Muscle layer of duodenum (tissue), 2 donors: ENCODE results near the gene GPRC6A.

Source experiments
- H3K27ac ChIP-seq: one replicate; pipeline ENCODE4 v1.7.0; 2013; ENCODE audit warnings: mild to moderate bottlenecking, low read length
- H3K27me3 ChIP-seq: one replicate; pipeline ENCODE4 v1.7.0; 2013; ENCODE audit warnings: low read depth, mild to moderate bottlenecking, control low read depth, low read length
- H3K36me3 ChIP-seq, 2 donors: one replicate each; pipeline ENCODE4 v1.7.0; 2013; ENCODE audit warnings: low read length in 2 of 2, control low read depth in 1 of 2, mild to moderate bottlenecking in 1 of 2; ENCODE audit not compliant: insufficient read depth in 2 of 2, control insufficient read depth in 1 of 2
- H3K4me1 ChIP-seq, 2 donors: one replicate each; pipeline ENCODE4 v1.7.0; 2013; ENCODE audit warnings: low read length in 2 of 2, mild to moderate bottlenecking in 2 of 2, control low read depth in 1 of 2, moderate library complexity in 1 of 2; ENCODE audit not compliant: insufficient read depth in 2 of 2, control insufficient read depth in 1 of 2
- H3K4me3 ChIP-seq, 2 donors: one replicate each; pipeline ENCODE4 v1.7.0; 2013; ENCODE audit warnings: low read length in 2 of 2, low read depth in 1 of 2, mild to moderate bottlenecking in 1 of 2
- H3K9me3 ChIP-seq, 2 donors: one replicate each; pipeline ENCODE4 v1.7.0; 2013; ENCODE audit warnings: low read length in 2 of 2, control low read depth in 1 of 2, mild to moderate bottlenecking in 1 of 2; ENCODE audit not compliant: control insufficient read depth in 1 of 2
- donor health status: healthy.

The GPRC6A gene

GRCh38 chr6:116779573-116780164 lies 49.2 kb downstream of the GPRC6A start:
- Histone ChIP-seq H3K4me1 (no peaks in the 10 kb centered on the region), H3K27ac (no peak overlapping the region), H3K9me3 (no peaks in the 10 kb centered on the region), H3K36me3 (no peaks in the 10 kb centered on the region), H3K27me3 (no peaks in the 10 kb centered on the region), H3K4me3 (no peak overlapping the region)

GRCh38 chr6:116773886-116774285 lies 55.0 kb downstream of the GPRC6A start:
- no peaks in the 10 kb centered on the region for H3K4me1 ChIP-seq
- H3K36me3 ChIP-seq: no peaks in the 10 kb centered on the region
- H3K4me3 ChIP-seq: no peak overlapping the region
- no peaks in the 10 kb centered on the region for H3K27me3 ChIP-seq
- H3K9me3 ChIP-seq: no peaks in the 10 kb centered on the region
- H3K27ac ChIP-seq: no peak overlapping the region

GRCh38 chr6:116772450-116772849 lies 56.4 kb downstream of the GPRC6A start:
- Histone ChIP-seq H3K4me1 (no peaks in the 10 kb centered on the region), H3K4me3 (no peak overlapping the region), H3K9me3 (no peaks in the 10 kb centered on the region), H3K27me3 (no peaks in the 10 kb centered on the region), H3K36me3 (no peaks in the 10 kb centered on the region), H3K27ac (no peak overlapping the region)

- no peak overlapping the region for H3K27ac ChIP-seq
These were observed 61.2 kb downstream of the GPRC6A start for GRCh38 chr6:116767715-116768114.

GRCh38 chr6:116766506-116767176 lies 62.2 kb downstream of the GPRC6A start:
- H3K36me3 ChIP-seq: no peaks in the 10 kb centered on the region
- peaks cover 0 to 14% of the 10 kb centered on the region in 2 donors for H3K4me1 ChIP-seq
- H3K27me3 ChIP-seq: peaks cover 9% of the 10 kb centered on the region
- no peak overlapping the region for H3K4me3 ChIP-seq
- H3K27ac ChIP-seq: no peak overlapping the region
- no peaks in the 10 kb centered on the region for H3K9me3 ChIP-seq

More at GRCh38 chr6:116767715-116768114, 61.2 kb downstream of the GPRC6A start:
- peaks cover 0 to 14% of the 10 kb centered on the region in 2 donors for H3K4me1 ChIP-seq
- peaks cover 9% of the 10 kb centered on the region for H3K27me3 ChIP-seq
- H3K4me3 ChIP-seq: no peak overlapping the region
- no peaks in the 10 kb centered on the region for H3K9me3 ChIP-seq
- no peaks in the 10 kb centered on the region for H3K36me3 ChIP-seq

GRCh38 chr6:116764961-116765841 lies 63.7 kb downstream of the GPRC6A start, which contains the start of gene FAM162B:
TSS of gene FAM162B (minus strand) at chr6:116765719. CDS start at chr6:116765576, 143 bp downstream.
- H3K4me3 ChIP-seq: peak within 1 kb of the TSS; percentile 26 to 82
- H3K27me3 ChIP-seq: peaks cover 9% of the 10 kb centered on the region
- H3K27ac ChIP-seq: no peak within 1 kb of the TSS
- H3K4me1 ChIP-seq: peaks cover 0 to 14% of the 10 kb centered on the region in 2 donors
- no peaks in the 10 kb centered on the region for H3K9me3 ChIP-seq
- no peaks in the 10 kb centered on the region for H3K36me3 ChIP-seq

- Histone ChIP-seq H3K4me1 (peaks cover 0 to 14% of the 10 kb centered on the region in 2 donors), H3K36me3 (no peaks in the 10 kb centered on the region), H3K9me3 (no peaks in the 10 kb centered on the region), H3K27ac (no peak overlapping the region), H3K27me3 (peaks cover 9% of the 10 kb centered on the region), H3K4me3 (peak overlapping the region; percentile 26 to 82)
These were observed 64.3 kb downstream of the GPRC6A start for GRCh38 chr6:116764629-116764960.

GRCh38 chr6:116763906-116764628 lies 64.8 kb downstream of the GPRC6A start:
- Histone ChIP-seq H3K27me3 (peaks cover 9% of the 10 kb centered on the region), H3K36me3 (no peaks in the 10 kb centered on the region), H3K4me1 (peaks cover 0 to 14% of the 10 kb centered on the region in 2 donors), H3K27ac (no peak overlapping the region), H3K4me3 (peak overlapping the region in 1 of 2 donors; percentile 82), H3K9me3 (no peaks in the 10 kb centered on the region)

GRCh38 chr6:116763048-116763447 lies 65.8 kb downstream of the GPRC6A start:
- H3K27me3 ChIP-seq: peaks cover 9% of the 10 kb centered on the region
- H3K27ac ChIP-seq: no peak overlapping the region
- peaks cover 0 to 14% of the 10 kb centered on the region in 2 donors for H3K4me1 ChIP-seq
- H3K36me3 ChIP-seq: no peaks in the 10 kb centered on the region
- no peak overlapping the region for H3K4me3 ChIP-seq
- no peaks in the 10 kb centered on the region for H3K9me3 ChIP-seq

- H3K27me3 ChIP-seq: peaks cover 9% of the 10 kb centered on the region
- no peak overlapping the region for H3K4me3 ChIP-seq
- no peak overlapping the region for H3K27ac ChIP-seq
- H3K36me3 ChIP-seq: no peaks in the 10 kb centered on the region
- H3K9me3 ChIP-seq: no peaks in the 10 kb centered on the region
- peaks cover 0 to 14% of the 10 kb centered on the region in 2 donors for H3K4me1 ChIP-seq
These were observed 66.6 kb downstream of the GPRC6A start for GRCh38 chr6:116762235-116762634.

- H3K4me1 ChIP-seq: peaks cover 0 to 14% of the 10 kb centered on the region in 2 donors
- H3K9me3 ChIP-seq: no peaks in the 10 kb centered on the region
- H3K27ac ChIP-seq: no peak overlapping the region
- no peak overlapping the region for H3K4me3 ChIP-seq
- H3K36me3 ChIP-seq: no peaks in the 10 kb centered on the region
- peaks cover 9% of the 10 kb centered on the region for H3K27me3 ChIP-seq
These were observed 67.1 kb downstream of the GPRC6A start for GRCh38 chr6:116761779-116762178.
